ENCODE data around the gene TIMD4.

The TIMD4 gene

DNA sequence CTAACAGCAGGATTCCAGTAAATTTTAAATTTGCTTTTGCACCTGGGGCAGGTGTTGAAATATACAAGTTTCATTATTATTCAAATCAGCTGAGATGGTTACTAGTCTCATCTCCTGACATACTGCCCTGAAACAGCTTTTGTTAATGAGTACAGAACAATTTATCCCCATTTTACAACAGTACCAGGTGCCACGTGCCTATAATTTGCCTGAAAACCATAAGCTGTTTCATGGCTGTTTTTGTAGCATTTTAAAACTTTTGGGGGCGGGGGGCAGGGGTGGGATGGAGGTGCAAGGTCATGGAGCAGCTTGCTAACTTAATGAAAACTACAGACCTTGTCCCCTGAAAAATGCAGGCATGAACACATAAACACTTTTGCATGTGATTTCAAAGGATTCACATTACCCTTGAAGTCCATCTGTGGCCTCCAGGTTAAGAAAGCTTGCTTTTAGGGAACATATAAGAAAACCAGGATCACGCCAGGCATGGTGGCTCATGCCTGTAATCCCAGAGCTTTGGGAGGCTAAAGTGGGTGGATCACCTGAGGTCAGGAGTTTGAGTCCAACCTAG lies 42.1 kb downstream of the TIMD4 start:
- Histone ChIP-seq H3K27ac (no peak overlapping the region), H3K27me3 (ENCODE audit: insufficient read depth, low read depth, severe bottlenecking) (no peaks in the 10 kb centered on the region), H3K36me3 (no peaks in the 10 kb centered on the region), H3K4me3 (ENCODE audit: low read depth, low read length) (no peak overlapping the region), H3K9me3 (ENCODE audit: severe bottlenecking) (no peaks in the 10 kb centered on the region)
- TF ChIP-seq, protein P1, sequence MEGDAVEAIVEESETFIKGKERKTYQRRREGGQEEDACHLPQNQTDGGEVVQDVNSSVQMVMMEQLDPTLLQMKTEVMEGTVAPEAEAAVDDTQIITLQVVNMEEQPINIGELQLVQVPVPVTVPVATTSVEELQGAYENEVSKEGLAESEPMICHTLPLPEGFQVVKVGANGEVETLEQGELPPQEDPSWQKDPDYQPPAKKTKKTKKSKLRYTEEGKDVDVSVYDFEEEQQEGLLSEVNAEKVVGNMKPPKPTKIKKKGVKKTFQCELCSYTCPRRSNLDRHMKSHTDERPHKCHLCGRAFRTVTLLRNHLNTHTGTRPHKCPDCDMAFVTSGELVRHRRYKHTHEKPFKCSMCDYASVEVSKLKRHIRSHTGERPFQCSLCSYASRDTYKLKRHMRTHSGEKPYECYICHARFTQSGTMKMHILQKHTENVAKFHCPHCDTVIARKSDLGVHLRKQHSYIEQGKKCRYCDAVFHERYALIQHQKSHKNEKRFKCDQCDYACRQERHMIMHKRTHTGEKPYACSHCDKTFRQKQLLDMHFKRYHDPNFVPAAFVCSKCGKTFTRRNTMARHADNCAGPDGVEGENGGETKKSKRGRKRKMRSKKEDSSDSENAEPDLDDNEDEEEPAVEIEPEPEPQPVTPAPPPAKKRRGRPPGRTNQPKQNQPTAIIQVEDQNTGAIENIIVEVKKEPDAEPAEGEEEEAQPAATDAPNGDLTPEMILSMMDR (IDR thresholded peaks at IDR 0.05; ENCODE audit: low read depth, low read length) = no peak
- DNase-seq = no peak

DNA sequence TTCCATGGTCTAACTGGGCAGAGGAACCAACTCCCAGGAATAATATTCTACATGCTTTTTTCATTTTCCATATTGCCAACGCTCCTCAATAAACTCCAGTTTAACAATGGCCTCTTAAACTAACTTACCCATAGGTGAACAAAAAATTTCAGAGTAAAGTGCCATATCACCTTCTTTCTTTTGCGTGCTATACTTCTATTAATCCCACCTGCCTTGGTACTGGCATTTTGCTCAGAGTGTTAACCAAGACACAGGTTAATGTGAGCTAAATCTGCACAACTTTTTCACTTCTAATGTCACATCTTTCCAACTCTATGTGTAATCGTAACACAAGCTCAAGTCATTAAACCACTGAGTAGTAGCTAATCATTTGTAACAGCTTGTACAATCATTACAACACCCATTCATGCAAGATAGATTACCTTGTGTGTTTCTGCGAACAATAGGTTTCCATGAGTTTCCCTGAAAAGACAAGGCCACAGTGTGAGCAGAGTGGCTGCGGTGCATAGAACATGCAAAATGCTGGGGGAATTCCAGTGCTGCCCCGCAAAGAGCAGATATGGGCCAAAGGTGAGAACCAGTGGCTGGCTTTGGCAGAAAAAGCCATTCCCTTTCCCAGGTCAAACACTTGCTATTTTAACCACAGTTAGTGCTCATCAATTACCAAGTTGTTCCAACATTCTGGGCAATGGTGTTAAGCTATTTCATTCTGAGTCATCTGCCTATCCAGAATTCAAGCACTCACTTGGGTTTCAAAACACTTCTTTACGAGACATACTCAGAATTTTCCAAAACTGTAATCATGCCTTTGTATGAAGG lies 42.8 kb downstream of the TIMD4 start:
- Histone ChIP-seq H3K9me3 (ENCODE audit: severe bottlenecking) (no peaks in the 10 kb centered on the region), H3K36me3 (no peaks in the 10 kb centered on the region), H3K27ac (no peak overlapping the region), H3K27me3 (ENCODE audit: insufficient read depth, low read depth, severe bottlenecking) (no peaks in the 10 kb centered on the region), H3K4me3 (ENCODE audit: low read depth, low read length) (no peak overlapping the region)
- TF ChIP-seq, protein P1 (IDR thresholded peaks at IDR 0.05; ENCODE audit: low read depth, low read length) = no peak
- no peak for DNase-seq

DNA sequence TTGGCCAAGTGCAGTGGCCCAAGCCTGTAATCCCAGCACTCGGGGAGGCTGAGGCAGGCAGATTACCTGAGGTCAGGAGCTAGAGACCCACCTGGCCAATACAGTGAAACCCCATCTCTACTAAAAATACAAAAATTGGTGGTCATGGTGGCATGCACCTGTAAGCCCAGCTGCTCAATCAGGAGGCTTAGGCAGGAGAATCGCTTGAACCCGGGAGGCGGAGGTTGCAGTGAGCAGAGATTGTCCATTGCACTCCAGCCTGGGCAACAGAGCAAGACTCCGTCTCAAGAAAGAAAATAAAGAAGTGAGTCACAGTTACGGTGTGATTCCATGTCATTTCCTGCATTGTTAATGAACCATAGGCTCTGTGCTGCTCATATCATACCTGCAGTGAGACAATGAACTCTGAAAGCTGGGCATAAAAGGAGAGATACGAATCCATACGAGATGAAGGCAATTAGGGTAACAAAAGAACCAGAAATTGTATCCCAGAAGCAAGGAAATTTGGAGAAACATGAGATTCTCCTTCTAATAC lies 44.6 kb downstream of the TIMD4 start:
- H3K36me3 ChIP-seq = no peaks in the 10 kb centered on the region
- no peak overlapping the region for H3K27ac ChIP-seq
- no peaks in the 10 kb centered on the region for H3K27me3 ChIP-seq (ENCODE audit: insufficient read depth, low read depth, severe bottlenecking)
- H3K4me3 ChIP-seq (ENCODE audit: low read depth, low read length) = no peak overlapping the region
- no peaks in the 10 kb centered on the region for H3K9me3 ChIP-seq (ENCODE audit: severe bottlenecking)
- no peak for DNase-seq
- TF ChIP-seq, protein P1 (IDR thresholded peaks at IDR 0.05; ENCODE audit: low read depth, low read length) = no peak

DNA sequence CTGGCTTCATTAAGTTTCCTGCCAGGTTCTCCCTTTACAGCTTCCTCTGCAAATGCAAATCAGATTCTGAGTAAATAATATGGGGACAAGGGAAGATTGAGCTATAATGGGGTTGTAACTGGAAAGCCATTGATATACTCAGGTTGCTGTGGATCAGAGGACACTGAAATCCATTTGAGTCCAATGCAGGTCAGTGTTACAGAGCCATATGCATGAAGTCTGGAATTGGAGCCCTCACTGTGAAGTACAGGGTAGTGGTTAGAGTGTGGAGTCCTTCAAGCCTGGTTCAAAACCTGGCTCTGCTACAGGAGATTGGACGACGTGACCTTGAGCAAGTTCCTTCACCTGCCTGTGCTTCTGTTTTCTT lies 48.7 kb downstream of the TIMD4 start:
- no peak overlapping the region for H3K4me3 ChIP-seq (ENCODE audit: low read depth, low read length)
- no peaks in the 10 kb centered on the region for H3K9me3 ChIP-seq (ENCODE audit: severe bottlenecking)
- no peak overlapping the region for H3K27ac ChIP-seq
- no peaks in the 10 kb centered on the region for H3K36me3 ChIP-seq
- no peak for DNase-seq
- TF ChIP-seq, protein P1 (IDR thresholded peaks at IDR 0.05; ENCODE audit: low read depth, low read length) = no peak
- no peaks in the 10 kb centered on the region for H3K27me3 ChIP-seq (ENCODE audit: insufficient read depth, low read depth, severe bottlenecking)

DNA sequence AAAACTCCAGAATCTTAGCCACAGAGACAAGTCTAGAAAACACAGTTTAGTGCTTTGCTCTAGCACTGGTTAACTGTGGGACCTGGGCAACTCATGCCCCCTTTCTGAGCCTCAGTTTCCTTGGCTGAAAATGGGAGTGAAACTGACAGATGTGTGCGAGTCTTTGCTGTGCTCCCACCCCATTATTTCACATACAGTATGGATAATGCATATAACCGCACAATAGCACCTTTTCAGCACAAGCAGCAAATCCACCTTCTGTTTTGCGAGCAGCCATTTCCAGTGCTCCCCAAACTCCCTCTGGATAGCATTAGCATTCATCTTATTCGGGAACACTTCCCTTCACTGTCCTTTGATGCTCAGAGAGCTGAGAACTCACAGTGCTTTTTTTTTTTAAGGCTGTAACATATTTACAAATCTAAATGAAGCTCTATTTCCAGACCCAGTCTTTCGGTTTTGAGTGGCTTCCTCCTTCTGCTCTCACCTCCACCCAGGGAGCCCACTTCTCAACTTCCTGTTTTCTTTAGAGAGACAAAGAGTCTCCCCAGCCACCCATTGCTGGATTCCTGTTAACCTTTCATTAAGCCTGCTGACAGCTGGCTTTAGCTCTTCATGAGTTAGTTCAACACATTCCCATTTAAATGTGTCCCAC lies 49.2 kb downstream of the TIMD4 start:
- TF ChIP-seq, protein P1 (IDR thresholded peaks at IDR 0.05; ENCODE audit: low read depth, low read length) = no peak
- H3K36me3 ChIP-seq = no peaks in the 10 kb centered on the region
- H3K27ac ChIP-seq = no peak overlapping the region
- no peak overlapping the region for H3K4me3 ChIP-seq (ENCODE audit: low read depth, low read length)
- no peaks in the 10 kb centered on the region for H3K9me3 ChIP-seq (ENCODE audit: severe bottlenecking)
- no peaks in the 10 kb centered on the region for H3K27me3 ChIP-seq (ENCODE audit: insufficient read depth, low read depth, severe bottlenecking)
- DNase-seq = no peak
